ENCODE data around the gene RGS7. TPM values are rescaled to one million over a fixed set of nuclear protein-coding genes. Genes with fewer than 3 reads are reported as not detected.

The RGS7 gene
- total and polyA plus RNA-seq, 10 of the 15 experiments (the other 5 are each of a cell fraction or from before 2014, with no cell fraction given), result not detected

DNA sequence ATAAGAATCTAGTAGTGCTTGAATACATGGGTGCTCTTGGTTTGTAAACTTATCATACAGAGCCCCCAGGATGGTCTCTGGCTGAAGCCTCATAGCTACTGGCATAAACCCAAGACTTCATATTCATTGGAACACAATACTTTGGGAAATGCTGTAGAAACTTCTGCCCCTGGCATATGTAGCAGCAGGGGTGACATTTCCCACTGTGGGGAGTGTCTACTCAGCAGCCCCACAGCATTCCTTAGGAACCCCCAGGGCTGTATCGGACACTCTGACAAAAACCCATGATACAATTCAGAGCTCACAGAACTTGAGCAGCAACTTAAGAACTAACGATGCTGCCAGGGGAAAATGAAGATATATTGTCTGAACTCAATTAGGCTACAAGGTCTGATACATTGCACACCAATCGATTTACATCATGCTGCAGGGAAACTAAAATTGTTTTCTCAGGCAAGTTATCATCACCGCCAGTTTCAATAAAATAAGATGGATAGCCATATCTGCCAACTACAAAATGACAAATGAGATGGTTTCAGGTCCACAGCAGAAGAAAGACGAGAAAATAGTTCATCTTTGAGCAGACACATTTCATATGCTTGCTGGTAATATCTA is 564.0 kb downstream of the RGS7 start (continued):
- no peak for TF ChIP-seq STAT3 (IDR thresholded peaks at IDR 0.05; ENCODE audit: low read depth, low read length)
- TF ChIP-seq NFIC (IDR thresholded peaks at IDR 0.05; ENCODE audit: low read depth, low read length), result no peak

DNA sequence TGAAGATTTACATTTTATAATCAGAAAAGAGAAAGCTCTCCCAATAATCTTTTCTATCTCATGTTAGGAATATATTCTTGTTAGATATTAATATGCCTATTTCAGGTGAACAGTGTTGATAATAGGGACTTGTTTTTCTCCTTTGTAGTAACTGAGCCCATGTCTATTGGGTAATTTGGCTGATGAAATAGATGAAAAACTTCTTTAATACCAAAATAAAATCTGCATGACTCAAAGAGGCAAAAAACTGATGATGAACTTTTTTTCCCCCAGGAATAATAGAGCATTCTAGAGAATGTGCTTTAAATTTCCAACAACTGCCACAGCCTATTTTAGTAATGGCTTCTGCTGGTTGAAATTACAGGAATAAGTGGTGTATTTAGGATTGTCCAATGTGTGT is 566.1 kb downstream of the RGS7 start:
- H3K36me3 ChIP-seq (ENCODE audit: control insufficient read depth in 2 of 2, insufficient read depth in 2 of 2, low read length in 1 of 2), result no peaks in the 10 kb centered on the region
- no peak for ATAC-seq

More for the DNA sequence above, 566.1 kb downstream of the RGS7 start:
- CTCF ChIA-PET, result no interaction called here
- in situ Hi-C loops (cut with MboI) (no loop called here), intact Hi-C loops (cut with micrococcal nuclease; ENCODE audit: unreplicated experiment) (no loop called here)
- no peak overlapping the region for H3K9ac ChIP-seq (ENCODE audit: control insufficient read depth, insufficient read depth, low read length)
- BruUV-seq (replicated peaks), result no TSS peak
- no peak overlapping the region for H3K27ac ChIP-seq (ENCODE audit: control insufficient read depth, insufficient read depth)
- no peaks in the 10 kb centered on the region for H3K4me1 ChIP-seq (ENCODE audit: control insufficient read depth, insufficient read depth, low read length)
- H3K27me3 ChIP-seq (replicated peaks in 1 of 2; ENCODE audit: control insufficient read depth in 2 of 2, insufficient read depth in 2 of 2, low read length in 1 of 2), result no peaks in the 10 kb centered on the region
- H3K9me3 ChIP-seq (replicated peaks; ENCODE audit: control insufficient read depth, insufficient read depth, low read length), result no peaks in the 10 kb centered on the region
- no peak overlapping the region for H3K4me2 ChIP-seq (ENCODE audit: control insufficient read depth, insufficient read depth)
- H3K4me3 ChIP-seq, result no peak overlapping the region
- no peak overlapping the region for H2AFZ ChIP-seq (ENCODE audit: control insufficient read depth, low read depth, low read length)
- DNase-seq (ENCODE audit: low read depth, low spot score) (no peak), FAIRE-seq (no peak)
- POLR2A ChIA-PET, result no interaction called here
- no peaks in the 10 kb centered on the region for H4K20me1 ChIP-seq (ENCODE audit: control insufficient read depth, insufficient read depth)
- RAD21 ChIA-PET (ENCODE audit: unreplicated experiment), result no interaction called here
- TF ChIP-seq, protein P1, sequence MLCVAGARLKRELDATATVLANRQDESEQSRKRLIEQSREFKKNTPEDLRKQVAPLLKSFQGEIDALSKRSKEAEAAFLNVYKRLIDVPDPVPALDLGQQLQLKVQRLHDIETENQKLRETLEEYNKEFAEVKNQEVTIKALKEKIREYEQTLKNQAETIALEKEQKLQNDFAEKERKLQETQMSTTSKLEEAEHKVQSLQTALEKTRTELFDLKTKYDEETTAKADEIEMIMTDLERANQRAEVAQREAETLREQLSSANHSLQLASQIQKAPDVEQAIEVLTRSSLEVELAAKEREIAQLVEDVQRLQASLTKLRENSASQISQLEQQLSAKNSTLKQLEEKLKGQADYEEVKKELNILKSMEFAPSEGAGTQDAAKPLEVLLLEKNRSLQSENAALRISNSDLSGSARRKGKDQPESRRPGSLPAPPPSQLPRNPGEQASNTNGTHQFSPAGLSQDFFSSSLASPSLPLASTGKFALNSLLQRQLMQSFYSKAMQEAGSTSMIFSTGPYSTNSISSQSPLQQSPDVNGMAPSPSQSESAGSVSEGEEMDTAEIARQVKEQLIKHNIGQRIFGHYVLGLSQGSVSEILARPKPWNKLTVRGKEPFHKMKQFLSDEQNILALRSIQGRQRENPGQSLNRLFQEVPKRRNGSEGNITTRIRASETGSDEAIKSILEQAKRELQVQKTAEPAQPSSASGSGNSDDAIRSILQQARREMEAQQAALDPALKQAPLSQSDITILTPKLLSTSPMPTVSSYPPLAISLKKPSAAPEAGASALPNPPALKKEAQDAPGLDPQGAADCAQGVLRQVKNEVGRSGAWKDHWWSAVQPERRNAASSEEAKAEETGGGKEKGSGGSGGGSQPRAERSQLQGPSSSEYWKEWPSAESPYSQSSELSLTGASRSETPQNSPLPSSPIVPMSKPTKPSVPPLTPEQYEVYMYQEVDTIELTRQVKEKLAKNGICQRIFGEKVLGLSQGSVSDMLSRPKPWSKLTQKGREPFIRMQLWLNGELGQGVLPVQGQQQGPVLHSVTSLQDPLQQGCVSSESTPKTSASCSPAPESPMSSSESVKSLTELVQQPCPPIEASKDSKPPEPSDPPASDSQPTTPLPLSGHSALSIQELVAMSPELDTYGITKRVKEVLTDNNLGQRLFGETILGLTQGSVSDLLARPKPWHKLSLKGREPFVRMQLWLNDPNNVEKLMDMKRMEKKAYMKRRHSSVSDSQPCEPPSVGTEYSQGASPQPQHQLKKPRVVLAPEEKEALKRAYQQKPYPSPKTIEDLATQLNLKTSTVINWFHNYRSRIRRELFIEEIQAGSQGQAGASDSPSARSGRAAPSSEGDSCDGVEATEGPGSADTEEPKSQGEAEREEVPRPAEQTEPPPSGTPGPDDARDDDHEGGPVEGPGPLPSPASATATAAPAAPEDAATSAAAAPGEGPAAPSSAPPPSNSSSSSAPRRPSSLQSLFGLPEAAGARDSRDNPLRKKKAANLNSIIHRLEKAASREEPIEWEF (IDR thresholded peaks at IDR 0.05; ENCODE audit: insufficient replicate concordance, low read depth, low read length), result no peak
- TF ChIP-seq ZNF24 (IDR thresholded peaks at IDR 0.05) (no peak), BACH1 (IDR thresholded peaks at IDR 0.05; ENCODE audit: borderline replicate concordance) (no peak), HDGF (IDR thresholded peaks at IDR 0.05) (no peak), NFYB (IDR thresholded peaks at IDR 0.05; ENCODE audit: insufficient read depth, low read depth, low read length) (no peak), NR2F1 (conservative IDR thresholded peaks at IDR 0.05) (no peak), TCF3 (IDR thresholded peaks at IDR 0.05; ENCODE audit: borderline replicate concordance, insufficient read depth, low read depth, low read length) (no peak), SREBF1 (IDR thresholded peaks at IDR 0.05; ENCODE audit: low read length) (no peak), CBX3 (IDR thresholded peaks at IDR 0.05; ENCODE audit: borderline replicate concordance, low read depth) (no peak), SMAD5 (IDR thresholded peaks at IDR 0.05; ENCODE audit: low read depth) (no peak)
- TF ChIP-seq, protein P2, sequence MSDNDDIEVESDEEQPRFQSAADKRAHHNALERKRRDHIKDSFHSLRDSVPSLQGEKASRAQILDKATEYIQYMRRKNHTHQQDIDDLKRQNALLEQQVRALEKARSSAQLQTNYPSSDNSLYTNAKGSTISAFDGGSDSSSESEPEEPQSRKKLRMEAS (IDR thresholded peaks at IDR 0.05; ENCODE audit: low read depth, low read length), result no peak
- TF ChIP-seq, protein P3, sequence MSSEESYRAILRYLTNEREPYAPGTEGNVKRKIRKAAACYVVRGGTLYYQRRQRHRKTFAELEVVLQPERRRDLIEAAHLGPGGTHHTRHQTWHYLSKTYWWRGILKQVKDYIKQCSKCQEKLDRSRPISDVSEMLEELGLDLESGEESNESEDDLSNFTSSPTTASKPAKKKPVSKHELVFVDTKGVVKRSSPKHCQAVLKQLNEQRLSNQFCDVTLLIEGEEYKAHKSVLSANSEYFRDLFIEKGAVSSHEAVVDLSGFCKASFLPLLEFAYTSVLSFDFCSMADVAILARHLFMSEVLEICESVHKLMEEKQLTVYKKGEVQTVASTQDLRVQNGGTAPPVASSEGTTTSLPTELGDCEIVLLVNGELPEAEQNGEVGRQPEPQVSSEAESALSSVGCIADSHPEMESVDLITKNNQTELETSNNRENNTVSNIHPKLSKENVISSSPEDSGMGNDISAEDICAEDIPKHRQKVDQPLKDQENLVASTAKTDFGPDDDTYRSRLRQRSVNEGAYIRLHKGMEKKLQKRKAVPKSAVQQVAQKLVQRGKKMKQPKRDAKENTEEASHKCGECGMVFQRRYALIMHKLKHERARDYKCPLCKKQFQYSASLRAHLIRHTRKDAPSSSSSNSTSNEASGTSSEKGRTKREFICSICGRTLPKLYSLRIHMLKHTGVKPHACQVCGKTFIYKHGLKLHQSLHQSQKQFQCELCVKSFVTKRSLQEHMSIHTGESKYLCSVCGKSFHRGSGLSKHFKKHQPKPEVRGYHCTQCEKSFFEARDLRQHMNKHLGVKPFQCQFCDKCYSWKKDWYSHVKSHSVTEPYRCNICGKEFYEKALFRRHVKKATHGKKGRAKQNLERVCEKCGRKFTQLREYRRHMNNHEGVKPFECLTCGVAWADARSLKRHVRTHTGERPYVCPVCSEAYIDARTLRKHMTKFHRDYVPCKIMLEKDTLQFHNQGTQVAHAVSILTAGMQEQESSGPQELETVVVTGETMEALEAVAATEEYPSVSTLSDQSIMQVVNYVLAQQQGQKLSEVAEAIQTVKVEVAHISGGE (CRISPR knock-in tag; IDR thresholded peaks at IDR 0.05), result no peak
- SMC1A ChIA-PET (ENCODE audit: uncharacterized antibody, unreplicated experiment), result no interaction called here
- no peaks in the 10 kb centered on the region for H3K79me2 ChIP-seq (ENCODE audit: control insufficient read depth, insufficient read depth, low read length)

All from GM12878 (cell line).